Mesendoderm (in vitro differentiated cells): ENCODE data around the gene ANGPTL8.

Experiments
- DNase-seq: peaks from one replicate; pipeline ENCODE4 v3.0.0; 2013
- H2AK5ac ChIP-seq: 2 replicates; pipeline ENCODE4 v1.6.1; 2013; ENCODE audit warnings: low read length, inconsistent platforms
- H2BK120ac ChIP-seq: 2 replicates; pipeline ENCODE4 v1.6.1; 2013; ENCODE audit warnings: low read depth, mild to moderate bottlenecking, low read length, moderate library complexity, mixed read lengths
- H2BK15ac ChIP-seq: replicated peaks from 2 replicates; pipeline ENCODE4 v1.6.1; 2013; ENCODE audit warnings: low read depth, mild to moderate bottlenecking, moderate library complexity
- H2BK5ac ChIP-seq: 2 replicates; pipeline ENCODE4 v1.6.1; 2013; ENCODE audit warnings: low read length, inconsistent platforms
- H3K18ac ChIP-seq: 2 replicates; pipeline ENCODE4 v1.6.1; 2013; ENCODE audit warnings: mild to moderate bottlenecking, low read length, mixed read lengths
- H3K23ac ChIP-seq: one replicate; pipeline ENCODE4 v1.6.1; 2013; ENCODE audit warnings: low read length
- H3K27ac ChIP-seq: 2 replicates; pipeline ENCODE4 v1.5.1; 2013; ENCODE audit warnings: low read depth, mild to moderate bottlenecking, inconsistent platforms, low read length, moderate library complexity
- H3K27me3 ChIP-seq: 2 replicates; pipeline ENCODE4 v1.6.1; 2013; ENCODE audit warnings: low read length, control low read depth, mild to moderate bottlenecking, inconsistent platforms; ENCODE audit not compliant: insufficient read depth, poor library complexity
- H3K36me3 ChIP-seq: 2 replicates; pipeline ENCODE4 v1.6.1; 2013; ENCODE audit warnings: low read length, inconsistent platforms; ENCODE audit not compliant: control insufficient read depth, insufficient read depth
- H3K4ac ChIP-seq: one replicate; pipeline ENCODE4 v1.6.1; 2013; ENCODE audit warnings: low read depth, mild to moderate bottlenecking, low read length, moderate library complexity
- H3K4me1 ChIP-seq: 2 replicates; pipeline ENCODE4 v1.6.1; 2013; ENCODE audit warnings: low read depth, low read length, inconsistent platforms; ENCODE audit not compliant: control insufficient read depth
- H3K4me2 ChIP-seq: 2 replicates; pipeline ENCODE4 v1.6.1; 2013; ENCODE audit warnings: low read length
- H3K4me3 ChIP-seq: 2 replicates; pipeline ENCODE4 v1.5.1; 2013; ENCODE audit warnings: mild to moderate bottlenecking, low read length
- H3K56ac ChIP-seq: one replicate; pipeline ENCODE4 v1.6.1; 2013; ENCODE audit warnings: low read length
- H3K79me1 ChIP-seq: 2 replicates; pipeline ENCODE4 v1.6.1; 2013; ENCODE audit warnings: low read length, inconsistent platforms
- H3K79me2 ChIP-seq: 2 replicates; pipeline ENCODE4 v1.6.1; 2013; ENCODE audit warnings: mild to moderate bottlenecking, low read length; ENCODE audit not compliant: control insufficient read depth, insufficient read depth
- H3K9ac ChIP-seq: 2 replicates; pipeline ENCODE4 v1.6.1; 2013; ENCODE audit warnings: low read length, inconsistent platforms
- H4K5ac ChIP-seq: one replicate; pipeline ENCODE4 v1.6.1; 2013; ENCODE audit warnings: low read length
- H4K8ac ChIP-seq: one replicate; pipeline ENCODE4 v1.6.1; 2013; ENCODE audit warnings: low read depth, mild to moderate bottlenecking, control low read depth, low read length, moderate library complexity
- WGBS: extraction: QIAGEN DNeasy Blood & Tissue Kit; methylation state at CpG from one replicate; pipeline ENCODE4 v1.1.7; 2013; ENCODE audit warnings: low lambda C conversion rate, missing lambda C conversion rate; ENCODE audit not compliant: insufficient coverage; ENCODE audit errors: extremely low coverage; 5-methylcytosine and 5-hydroxymethylcytosine counted together

ANGPTL8 gene

GRCh38 chr19:11194173-11194572, 45.2 kb upstream of the ANGPTL8 start:
- Histone ChIP-seq H4K5ac (no peak overlapping the region), H3K56ac (no peak overlapping the region), H2BK15ac (no peak overlapping the region), H3K36me3 (peaks cover 9% of the 10 kb centered on the region), H3K27ac (no peak overlapping the region), H2BK120ac (no peak overlapping the region), H3K23ac (no peak overlapping the region), H3K27me3 (no peaks in the 10 kb centered on the region), H3K79me1 (peaks cover 5% of the 10 kb centered on the region), H3K4ac (no peak overlapping the region), H3K4me3 (no peak overlapping the region), H3K4me1 (peaks cover 2% of the 10 kb centered on the region), H4K8ac (no peak overlapping the region), H2BK5ac (no peak overlapping the region), H2AK5ac (no peak overlapping the region), H3K4me2 (no peak overlapping the region), H3K9ac (no peak overlapping the region), H3K18ac (no peak overlapping the region), H3K79me2 (peaks cover 1% of the 10 kb centered on the region)
- no CpG with 5 or more reads among the region's 8 CpGs for WGBS
- DNase-seq, result no peak

DNA sequence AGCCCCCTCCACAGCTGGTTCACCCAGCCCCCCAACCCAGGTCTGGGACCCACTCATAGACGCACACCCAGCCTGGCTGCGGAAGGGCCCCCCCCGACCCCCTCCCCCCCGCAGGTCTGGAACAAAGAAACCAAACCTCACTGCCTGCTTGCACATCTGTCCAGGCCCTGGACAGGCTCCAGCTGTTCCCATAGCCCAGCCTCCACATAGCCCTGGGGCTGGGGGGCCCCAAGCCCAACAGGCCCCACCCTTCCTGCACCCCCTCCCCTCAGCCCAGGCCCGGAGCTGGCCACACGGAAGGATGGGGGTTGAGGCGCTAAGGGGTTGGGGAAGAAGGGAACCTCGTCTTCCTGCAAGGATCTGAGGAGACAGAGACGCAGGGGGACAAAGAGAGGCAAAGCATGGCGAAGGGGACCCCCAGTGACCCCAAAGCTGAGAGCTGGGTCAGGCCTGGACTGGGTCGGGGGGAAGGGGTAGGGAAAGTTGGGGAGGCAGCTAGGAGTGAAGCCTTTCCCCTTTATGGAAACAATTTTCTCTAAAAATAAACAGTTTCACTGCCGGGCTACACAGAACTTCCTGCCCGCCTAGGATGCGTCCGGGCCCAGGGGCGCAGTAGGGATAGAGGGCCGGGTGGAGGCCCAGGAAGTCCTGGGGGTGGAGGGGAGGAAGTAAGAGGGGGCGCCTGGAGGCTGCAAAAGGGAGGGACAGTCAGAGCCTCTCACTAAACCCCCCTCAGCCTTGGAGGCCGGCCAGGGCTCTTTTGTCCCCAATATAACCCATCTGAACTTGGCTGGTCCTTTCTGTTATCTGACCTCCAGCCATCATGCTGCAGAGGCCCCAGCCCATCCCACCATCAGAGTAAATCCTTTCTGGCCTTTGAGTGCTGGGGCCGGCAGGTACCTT, 44.5 kb upstream of the ANGPTL8 start:
- H3K9ac ChIP-seq, result no peak overlapping the region
- no peak overlapping the region for H3K18ac ChIP-seq
- peaks cover 5% of the 10 kb centered on the region for H3K79me1 ChIP-seq
- no peak overlapping the region for H4K8ac ChIP-seq
- no peak overlapping the region for H2BK120ac ChIP-seq
- WGBS, result no CpG with 5 or more reads among the region's 20 CpGs
- H2AK5ac ChIP-seq, result no peak overlapping the region
- H2BK5ac ChIP-seq, result no peak overlapping the region
- H3K36me3 ChIP-seq, result peaks cover 9% of the 10 kb centered on the region
- peaks cover 1% of the 10 kb centered on the region for H3K79me2 ChIP-seq
- no peak overlapping the region for H2BK15ac ChIP-seq
- no peak overlapping the region for H3K4ac ChIP-seq
- no peak overlapping the region for H3K4me2 ChIP-seq
- H3K27me3 ChIP-seq, result no peaks in the 10 kb centered on the region
- no peak overlapping the region for H3K27ac ChIP-seq
- H4K5ac ChIP-seq, result no peak overlapping the region
- no peak overlapping the region for H3K4me3 ChIP-seq
- H3K4me1 ChIP-seq, result peaks cover 2% of the 10 kb centered on the region
- DNase-seq, result no peak
- H3K56ac ChIP-seq, result peak overlapping the region; percentile 70
- H3K23ac ChIP-seq, result no peak overlapping the region

DNA sequence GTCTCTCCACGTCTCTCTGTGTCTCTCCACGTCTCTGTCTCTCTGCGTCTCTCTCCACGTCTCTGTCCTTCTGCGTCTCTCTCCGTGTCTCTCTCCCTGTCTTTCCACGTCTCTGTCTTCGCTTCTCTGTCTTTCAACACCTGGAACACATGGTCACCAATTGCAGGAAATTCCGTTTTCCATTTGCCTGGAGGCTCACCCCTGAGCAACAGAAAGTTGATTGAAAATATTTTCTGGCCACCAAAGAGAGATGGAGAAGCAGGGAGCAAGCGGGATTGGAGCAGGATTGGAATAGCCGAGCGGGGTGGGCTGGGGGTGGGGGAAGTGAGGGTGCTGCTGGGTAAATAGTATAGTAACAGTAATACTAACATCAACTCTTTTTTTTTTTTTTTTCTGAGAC, 43.7 kb upstream of the ANGPTL8 start:
- Histone ChIP-seq H4K5ac (no peak overlapping the region), H3K79me1 (peaks cover 5% of the 10 kb centered on the region), H3K23ac (no peak overlapping the region), H3K27me3 (no peaks in the 10 kb centered on the region), H3K4ac (no peak overlapping the region), H3K27ac (no peak overlapping the region), H2BK5ac (no peak overlapping the region), H3K18ac (no peak overlapping the region), H4K8ac (no peak overlapping the region), H3K4me2 (no peak overlapping the region), H3K4me1 (peaks cover 2% of the 10 kb centered on the region), H2AK5ac (no peak overlapping the region), H3K4me3 (no peak overlapping the region), H3K9ac (no peak overlapping the region), H2BK15ac (no peak overlapping the region), H3K79me2 (peaks cover 1% of the 10 kb centered on the region), H3K56ac (no peak overlapping the region), H3K36me3 (peaks cover 7% of the 10 kb centered on the region), H2BK120ac (no peak overlapping the region)
- DNase-seq, result no peak
- no CpG with 5 or more reads among the region's 12 CpGs for WGBS

GRCh38 chr19:11196406-11197287, 42.8 kb upstream of the ANGPTL8 start:
- Histone ChIP-seq H3K27me3 (no peaks in the 10 kb centered on the region), H2BK120ac (no peak overlapping the region), H2AK5ac (no peak overlapping the region), H4K5ac (no peak overlapping the region), H3K23ac (no peak overlapping the region), H2BK5ac (peak overlapping the region; percentile 59), H2BK15ac (no peak overlapping the region), H3K18ac (peak overlapping the region; percentile 85), H3K56ac (peak overlapping the region; percentile 96), H3K4me3 (peak overlapping the region; percentile 78), H3K4me1 (peaks cover 2% of the 10 kb centered on the region), H3K27ac (peak overlapping the region; percentile 76), H3K36me3 (peaks cover 7% of the 10 kb centered on the region), H4K8ac (no peak overlapping the region), H3K9ac (peak overlapping the region; percentile 90), H3K4me2 (peak overlapping the region; percentile 66), H3K4ac (no peak overlapping the region), H3K79me1 (peaks cover 5% of the 10 kb centered on the region), H3K79me2 (peaks cover 1% of the 10 kb centered on the region)
- DNase-seq, result peak; percentile 67
- WGBS, result no CpG with 5 or more reads among the region's 47 CpGs

- peaks cover 5% of the 10 kb centered on the region for H3K79me1 ChIP-seq
- H3K9ac ChIP-seq, result peak within 1 kb of the TSS; percentile 90
- peaks cover 5% of the 10 kb centered on the region for H3K36me3 ChIP-seq
- H4K5ac ChIP-seq, result no peak within 1 kb of the TSS
- H3K18ac ChIP-seq, result peak within 1 kb of the TSS; percentile 85
- peaks cover 1% of the 10 kb centered on the region for H3K79me2 ChIP-seq
- no peak within 1 kb of the TSS for H2BK120ac ChIP-seq
- peak within 1 kb of the TSS; percentile 67 for H2BK5ac ChIP-seq
- no peak within 1 kb of the TSS for H4K8ac ChIP-seq
- H2AK5ac ChIP-seq, result no peak within 1 kb of the TSS
- peak within 1 kb of the TSS; percentile 66 for H3K4me2 ChIP-seq
- peak within 1 kb of the TSS; percentile 96 for H3K56ac ChIP-seq
- H3K27ac ChIP-seq, result peak within 1 kb of the TSS; percentile 79
- H2BK15ac ChIP-seq, result no peak within 1 kb of the TSS
- H3K4me1 ChIP-seq, result peaks cover 2% of the 10 kb centered on the region
- peak within 1 kb of the TSS; percentile 6 for H3K4ac ChIP-seq
- no peaks in the 10 kb centered on the region for H3K27me3 ChIP-seq
- WGBS, result no CpG with 5 or more reads among the region's 78 CpGs
- H3K23ac ChIP-seq, result no peak within 1 kb of the TSS
- peak; percentile 91 for DNase-seq
- peak within 1 kb of the TSS; percentile 78 for H3K4me3 ChIP-seq
Observed at GRCh38 chr19:11197291-11198174, 41.9 kb upstream of the ANGPTL8 start, which contains the start of gene KANK2. Gene KANK2 (minus strand): TSS chr19:11197545. CDS start chr19:11194511, 3,034 bp downstream.
